ENCODE measurements around the gene PRR14. TPM values are rescaled to one million over a fixed set of nuclear protein-coding genes. Genes with fewer than 3 reads are reported as not detected.

PRR14 gene
- total RNA-seq, 1 donor from 2014 or later, result 3.5 TPM

GRCh38 chr16:30615358-30616091 is 35.2 kb upstream of the PRR14 start:
- H3K27me3 Mint-ChIP-seq (ENCODE audit: insufficient read depth, low read depth), result peaks cover 4% of the 10 kb centered on the region
- Histone ChIP-seq H3K4me2 (no peak overlapping the region), H2AFZ (replicated peaks) (no peak overlapping the region), H3K9ac (no peak overlapping the region), H3K4me3 (no peak overlapping the region), H3K4me1 (no peaks in the 10 kb centered on the region), H3K27me3 (no peaks in the 10 kb centered on the region), H3K36me3 (no peaks in the 10 kb centered on the region), H4K20me1 (ENCODE audit: low read depth) (no peaks in the 10 kb centered on the region), H3K9me3 (ENCODE audit: low read depth) (no peaks in the 10 kb centered on the region), H3K79me2 (ENCODE audit: low read depth) (no peaks in the 10 kb centered on the region), H3F3A (ENCODE audit: low read depth) (peaks cover 11% of the 10 kb centered on the region), H3K27ac (no peak overlapping the region)
- H3K4me3 Mint-ChIP-seq, result no peak overlapping the region
- H3K36me3 Mint-ChIP-seq, result peaks cover 4% of the 10 kb centered on the region
- TF ChIP-seq CTCF (IDR thresholded peaks at IDR 0.05) (peak; percentile 85), EZH2 (IDR thresholded peaks at IDR 0.05) (no peak), EZH2phosphoT487 (IDR thresholded peaks at IDR 0.05) (no peak)
- peaks cover 26% of the 10 kb centered on the region for H3K4me1 Mint-ChIP-seq
- peaks cover 4% of the 10 kb centered on the region for H3K9me3 Mint-ChIP-seq
- DNase-seq (ENCODE audit: low spot score), result peak; percentile 81
- H3K27ac Mint-ChIP-seq, result no peak overlapping the region

- Mint-ChIP-seq H3K27me3 (ENCODE audit: insufficient read depth, low read depth) (peaks cover 2% of the 10 kb centered on the region), H3K4me3 (no peak overlapping the region), H3K9me3 (peaks cover 7% of the 10 kb centered on the region), H3K27ac (no peak overlapping the region), H3K4me1 (peaks cover 43% of the 10 kb centered on the region), H3K36me3 (peaks cover 4% of the 10 kb centered on the region)
- Histone ChIP-seq H3K79me2 (ENCODE audit: low read depth) (no peaks in the 10 kb centered on the region), H3K9me3 (ENCODE audit: low read depth) (no peaks in the 10 kb centered on the region), H3K27me3 (no peaks in the 10 kb centered on the region), H3K4me1 (peaks cover 9% of the 10 kb centered on the region), H4K20me1 (ENCODE audit: low read depth) (no peaks in the 10 kb centered on the region), H3K9ac (no peak overlapping the region), H3K4me3 (no peak overlapping the region), H3F3A (ENCODE audit: low read depth) (peaks cover under 1% of the 10 kb centered on the region), H3K27ac (no peak overlapping the region), H2AFZ (replicated peaks) (no peak overlapping the region), H3K4me2 (no peak overlapping the region), H3K36me3 (no peaks in the 10 kb centered on the region)
- TF ChIP-seq EZH2 (IDR thresholded peaks at IDR 0.05), result no peak
- TF ChIP-seq CTCF (IDR thresholded peaks at IDR 0.05), result no peak
- TF ChIP-seq EZH2phosphoT487 (IDR thresholded peaks at IDR 0.05), result no peak
- DNase-seq (ENCODE audit: low spot score), result no peak
These were observed 31.6 kb upstream of the PRR14 start for GRCh38 chr16:30619202-30619601.

- Mint-ChIP-seq H3K36me3 (peaks cover 4% of the 10 kb centered on the region), H3K4me1 (peaks cover 43% of the 10 kb centered on the region), H3K27ac (no peak overlapping the region), H3K9me3 (peaks cover 7% of the 10 kb centered on the region), H3K27me3 (ENCODE audit: insufficient read depth, low read depth) (peaks cover 4% of the 10 kb centered on the region), H3K4me3 (no peak overlapping the region)
- no peaks in the 10 kb centered on the region for H3F3A ChIP-seq (ENCODE audit: low read depth)
- H3K27ac ChIP-seq, result no peak overlapping the region
- H3K9me3 ChIP-seq (ENCODE audit: low read depth), result no peaks in the 10 kb centered on the region
- no peaks in the 10 kb centered on the region for H4K20me1 ChIP-seq (ENCODE audit: low read depth)
- H3K4me2 ChIP-seq, result no peak overlapping the region
- no peak overlapping the region for H3K9ac ChIP-seq
- peaks cover 9% of the 10 kb centered on the region for H3K4me1 ChIP-seq
- H3K4me3 ChIP-seq, result no peak overlapping the region
- no peaks in the 10 kb centered on the region for H3K27me3 ChIP-seq
- H3K79me2 ChIP-seq (ENCODE audit: low read depth), result no peaks in the 10 kb centered on the region
- no peaks in the 10 kb centered on the region for H3K36me3 ChIP-seq
- H2AFZ ChIP-seq (replicated peaks), result no peak overlapping the region
- TF ChIP-seq EZH2 (IDR thresholded peaks at IDR 0.05), result no peak
- no peak for TF ChIP-seq EZH2phosphoT487 (IDR thresholded peaks at IDR 0.05)
- no peak for TF ChIP-seq CTCF (IDR thresholded peaks at IDR 0.05)
- DNase-seq (ENCODE audit: low spot score), result no peak
These were observed 31.1 kb upstream of the PRR14 start for GRCh38 chr16:30619638-30620037.
